KOPT-K1 (cell line): Measurements from ENCODE around the gene PICK1.
"Not testable (repeated sequence)": the region's sequence is repeated elsewhere in the genome, so short reads cannot be mapped to it uniquely, and the experiment has no call there.

Source experiments
- H3K27ac ChIP-seq: fragments of 200-600 bp; sonication (generic); 2 replicates; pipeline ENCODE4 v1.5.1; 2016; ENCODE audit warnings: antibody characterized with exemption, mild to moderate bottlenecking, low read depth, low read length; ENCODE audit not compliant: poor library complexity, severe bottlenecking
- H3K36me3 ChIP-seq: fragments of 200-600 bp; sonication (generic); 2 replicates; pipeline ENCODE4 v1.5.1; 2017; ENCODE audit warnings: antibody characterized with exemption, mild to moderate bottlenecking, low read length, moderate library complexity; ENCODE audit not compliant: insufficient read depth
- H3K9me3 ChIP-seq: fragments of 200-600 bp; sonication (generic); 2 replicates; pipeline ENCODE4 v1.5.1; 2017; ENCODE audit warnings: antibody characterized with exemption, low read length, mild to moderate bottlenecking; ENCODE audit not compliant: insufficient read depth, poor library complexity, severe bottlenecking

Gene PICK1

DNA sequence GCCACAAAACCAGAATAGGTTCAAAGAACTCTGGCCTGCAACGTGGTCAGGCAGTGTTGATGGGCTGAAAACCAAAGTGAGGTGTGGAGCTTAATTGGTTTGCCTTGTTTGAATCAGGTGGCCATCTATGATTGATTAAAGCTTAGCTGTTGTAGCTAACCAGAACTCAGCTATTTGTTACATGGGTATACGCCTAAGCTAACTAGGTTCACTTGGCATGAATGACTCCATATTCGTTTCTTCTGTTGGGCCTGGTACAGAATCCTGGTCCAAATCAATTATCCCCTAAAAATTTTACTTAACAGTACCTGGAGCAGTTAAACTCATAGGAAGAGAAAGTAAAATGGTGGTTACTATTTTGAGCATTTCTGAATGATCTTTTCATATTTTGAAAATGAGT, 61.0 kb downstream of the PICK1 start:
- Histone ChIP-seq H3K36me3 (peaks cover 19% of the 10 kb centered on the region; the same call in 1 of the 2 replicates), H3K27ac (no peak overlapping the region), H3K9me3 (no peaks in the 10 kb centered on the region)

DNA sequence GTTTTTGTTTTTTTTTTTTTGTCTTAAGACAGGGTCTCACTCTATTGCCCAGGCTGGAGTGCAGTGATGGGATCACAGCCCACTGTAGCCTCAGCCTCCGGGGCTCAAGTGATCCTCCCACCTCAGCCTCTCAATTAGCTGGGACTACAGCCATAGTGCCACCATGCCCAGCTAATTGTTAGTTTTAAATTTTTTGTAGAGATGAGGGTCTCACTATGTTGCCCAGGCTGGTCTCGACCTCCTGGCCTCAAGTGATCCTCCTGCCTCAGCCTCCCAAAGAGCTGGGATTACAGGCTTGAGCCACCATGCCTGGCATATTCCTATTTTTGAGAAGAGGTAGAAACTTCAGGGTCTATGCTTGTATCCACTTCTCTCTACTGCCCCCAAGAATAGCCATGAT, 61.5 kb downstream of the PICK1 start:
- H3K9me3 ChIP-seq, H3K27ac ChIP-seq: not testable (repeated sequence)

DNA sequence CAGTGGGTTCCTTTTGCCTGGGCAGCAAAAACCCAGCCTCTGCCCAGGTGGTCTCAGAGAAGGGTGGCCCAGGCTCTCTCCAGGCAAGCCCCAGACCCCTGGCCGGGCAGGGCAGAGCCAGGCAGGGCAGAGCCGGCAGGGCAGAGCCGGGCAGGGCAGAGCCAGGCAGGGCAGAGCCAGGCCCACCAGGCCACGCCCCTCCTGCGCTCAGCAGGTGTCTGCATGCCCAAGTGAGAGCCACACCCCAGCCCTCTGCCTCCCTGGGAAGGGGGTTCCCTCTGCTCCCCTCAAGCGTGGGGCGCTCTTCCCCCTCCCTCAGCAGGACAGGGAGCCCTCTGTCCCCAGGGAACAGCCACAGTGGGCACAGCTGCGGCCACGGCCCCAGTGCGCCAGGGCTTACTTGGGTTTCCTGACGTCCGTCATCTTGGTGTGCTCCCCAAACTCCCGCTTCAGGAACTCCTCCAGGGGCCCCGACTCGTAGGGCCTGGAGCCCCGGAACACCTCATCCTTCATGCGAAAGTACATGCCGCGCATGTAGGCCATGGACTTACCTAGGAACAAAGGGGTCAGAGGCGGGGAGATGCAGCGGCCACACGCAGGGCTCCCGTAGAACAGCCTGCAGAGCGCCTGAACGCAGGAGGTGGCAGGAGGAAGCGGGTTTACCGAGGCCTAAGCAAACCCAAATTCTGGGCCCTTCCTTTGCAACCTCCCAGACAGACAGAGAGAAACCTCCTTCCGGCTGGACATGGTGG, 63.3 kb downstream of the PICK1 start:
- no peak overlapping the region for H3K27ac ChIP-seq
- H3K36me3 ChIP-seq: peaks cover 11% of the 10 kb centered on the region; the same call in 1 of the 2 replicates
- H3K9me3 ChIP-seq: no peaks in the 10 kb centered on the region

More for the DNA sequence above, 61.5 kb downstream of the PICK1 start:
- H3K36me3 ChIP-seq: peaks cover 13% of the 10 kb centered on the region; the same call in 1 of the 2 replicates

DNA sequence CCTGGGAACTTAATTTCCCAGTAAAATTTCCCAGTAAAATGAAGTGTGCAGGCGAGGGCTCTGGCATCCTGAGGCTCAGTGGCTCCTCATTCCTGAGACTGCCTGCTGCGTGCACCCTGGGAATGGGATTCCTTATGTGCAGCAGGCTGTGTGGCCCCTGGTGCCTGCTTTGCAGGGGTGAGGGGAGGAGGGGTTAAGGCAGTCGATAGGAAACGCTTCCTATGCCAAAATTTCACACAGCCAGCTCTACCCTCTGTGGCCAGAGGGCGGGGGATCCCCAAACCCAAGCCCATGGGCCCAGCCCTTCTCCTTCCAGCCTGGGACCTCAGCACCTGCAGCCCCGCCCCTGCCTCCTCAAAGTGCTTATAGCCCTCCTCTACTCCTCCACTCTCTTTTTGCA, 65.4 kb downstream of the PICK1 start:
- Histone ChIP-seq H3K36me3 (peaks cover 7% of the 10 kb centered on the region; the same call in 1 of the 2 replicates), H3K27ac (no peak overlapping the region), H3K9me3 (no peaks in the 10 kb centered on the region)

DNA sequence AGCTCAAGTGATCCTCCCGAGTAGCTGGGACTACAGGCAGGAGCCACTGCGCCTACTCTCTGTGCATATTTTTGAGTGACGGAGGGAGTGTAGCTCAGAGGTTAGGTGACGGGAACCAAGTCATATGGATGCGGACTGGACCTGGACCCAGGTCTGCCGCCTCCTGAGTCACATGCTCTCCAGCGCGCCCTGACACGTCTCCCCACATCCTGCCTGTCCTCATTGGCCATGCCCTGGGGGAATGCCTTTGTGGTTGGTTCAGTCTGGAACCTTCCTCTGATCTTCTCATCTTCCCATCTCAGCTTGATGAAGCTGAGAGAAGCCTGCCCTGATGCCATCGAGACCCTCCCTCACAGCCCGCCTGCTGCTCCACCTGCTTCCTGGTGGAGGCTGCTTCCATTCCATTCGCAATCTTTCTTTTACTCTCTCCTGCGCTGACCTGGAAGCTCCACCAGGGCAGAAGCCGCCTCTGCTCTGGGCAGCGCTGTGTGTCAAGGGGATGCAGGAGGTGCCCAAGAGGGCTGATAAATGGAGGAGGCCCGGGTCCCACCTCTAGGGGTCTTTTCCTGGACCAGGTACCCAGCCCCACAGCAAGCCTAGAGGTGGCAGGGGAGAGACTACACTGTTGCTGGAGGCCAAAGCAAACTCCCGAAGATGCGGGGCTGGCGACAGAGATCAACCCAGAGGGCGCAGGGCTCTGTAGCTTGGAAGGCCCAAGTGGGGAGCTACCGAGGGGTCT, 67.2 kb downstream of the PICK1 start:
- no peaks in the 10 kb centered on the region for H3K9me3 ChIP-seq
- peaks cover 21% of the 10 kb centered on the region for H3K36me3 ChIP-seq
- no peak overlapping the region for H3K27ac ChIP-seq

DNA sequence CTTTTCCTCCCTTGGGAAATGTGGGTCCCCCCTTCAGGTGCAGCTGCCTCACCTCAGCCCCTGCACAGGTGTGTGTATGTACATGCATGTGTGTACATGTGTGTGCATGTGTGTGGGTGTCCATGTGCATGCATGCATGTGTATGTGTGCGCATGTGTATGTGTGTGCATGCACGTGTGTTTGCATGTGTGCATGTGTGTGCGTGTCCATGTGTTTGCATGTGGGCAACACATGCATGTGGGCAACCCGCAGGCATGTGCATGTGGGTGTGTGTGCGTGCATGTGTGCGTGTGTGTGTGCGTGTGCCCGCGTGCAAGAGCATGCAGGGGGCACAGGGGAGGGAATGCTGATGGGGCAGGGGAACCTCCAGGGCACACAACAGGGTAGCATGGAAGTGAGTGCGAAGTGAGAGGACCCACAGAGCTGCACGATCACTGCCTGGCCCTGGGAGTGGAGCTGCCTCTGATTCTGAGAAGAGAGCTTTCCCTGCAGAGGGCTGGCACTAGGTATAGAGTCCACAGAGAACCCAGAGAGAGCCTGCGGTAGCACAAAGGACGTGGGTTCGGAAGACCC, 67.9 kb downstream of the PICK1 start:
- no peak overlapping the region for H3K27ac ChIP-seq
- H3K36me3 ChIP-seq: peaks cover 28% of the 10 kb centered on the region
- H3K9me3 ChIP-seq: no peaks in the 10 kb centered on the region
